Left lobe of liver (tissue), 2 donors: ENCODE results near the gene PALD1. TPM values are rescaled to one million over a fixed set of nuclear protein-coding genes. Genes with fewer than 3 reads are reported as not detected.
A peak's percentile ranks its signal among the peaks of the same experiment; 100 is the strongest.

Experiments used
- ATAC-seq: fragments of 200-7000 bp; cut with Tn5 transposase; one replicate; pipeline ENCODE4 v1.9.1; 2020; ENCODE audit warnings: mild to moderate bottlenecking, moderate library complexity
- DNase-seq: peaks from one replicate; pipeline ENCODE4 v3.0.0-alpha.2; 2020; ENCODE audit warnings: low spot score
- total RNA-seq: library from RNA; stranded (reverse); gene quantifications from one replicate; pipeline ENCODE4 v1.2.1, GENCODE V29; 2021
- donor health status: DM: no; HTN: no; CAD: no; lungs with moderate emphysema.
- donor health status: DM: no; HTN: yes; CAD: no.

PALD1 gene
- total RNA-seq, 1 donor from 2014 or later: 1.1 TPM

DNA sequence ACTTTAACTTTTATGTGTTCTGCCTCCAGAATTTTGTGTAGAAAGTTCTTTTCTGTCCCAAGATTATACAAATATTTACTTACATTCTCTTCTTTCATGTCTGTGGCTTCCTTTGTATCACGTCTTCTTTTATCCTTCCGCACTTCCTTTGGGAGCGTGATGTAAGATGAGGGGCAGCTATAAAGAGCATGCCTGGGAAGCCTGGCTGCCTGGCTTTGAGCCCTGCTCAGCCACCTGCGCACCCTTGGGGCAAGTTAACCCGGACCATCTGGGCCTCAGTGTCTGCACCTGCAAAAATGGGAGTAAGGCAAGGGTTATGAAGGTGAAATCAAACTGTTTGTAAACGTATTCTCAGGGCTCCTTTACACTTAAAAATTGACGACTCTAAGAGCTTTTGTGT, 25.2 kb downstream of the PALD1 start:
- ATAC-seq (no peak), DNase-seq (no peak)

DNA sequence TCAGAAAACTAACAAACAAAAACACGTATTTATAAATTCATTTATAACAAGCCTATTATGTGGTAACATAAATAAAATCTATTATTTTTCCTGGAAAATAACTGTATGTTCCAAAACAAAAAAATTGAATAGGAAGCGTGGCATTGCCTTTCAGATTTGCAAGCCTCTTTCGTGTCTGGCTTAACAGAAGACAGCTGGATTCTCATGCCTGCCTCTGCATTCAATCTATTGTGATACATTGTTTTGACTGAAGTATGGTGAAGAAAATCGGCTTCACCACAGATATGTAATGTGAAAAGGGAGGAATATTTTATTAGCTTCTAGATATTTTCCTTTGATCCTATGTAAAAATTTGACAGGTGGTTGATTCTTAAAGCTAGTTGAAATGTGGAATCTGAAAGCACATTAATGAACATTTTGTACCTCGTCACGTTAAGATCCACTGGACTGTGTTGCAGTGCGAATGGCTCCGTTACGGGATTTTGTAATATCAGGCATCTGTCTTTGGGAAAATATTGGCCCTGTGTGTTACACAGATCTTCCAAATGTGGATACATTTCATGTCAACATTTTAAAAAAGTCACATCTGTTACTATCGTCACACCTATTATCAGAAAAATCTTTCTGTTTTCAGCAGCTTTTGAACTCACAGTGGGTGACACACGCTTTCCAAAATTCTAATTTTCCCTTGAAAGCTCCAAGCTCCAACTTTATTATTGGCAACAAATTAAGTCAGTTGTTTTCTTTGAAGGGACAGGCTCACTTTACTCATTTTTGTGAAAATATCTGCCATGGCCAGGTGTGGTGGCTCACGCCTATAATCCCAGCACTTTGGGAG, 26.2 kb downstream of the PALD1 start:
- no peak for ATAC-seq
- no peak for DNase-seq

DNA sequence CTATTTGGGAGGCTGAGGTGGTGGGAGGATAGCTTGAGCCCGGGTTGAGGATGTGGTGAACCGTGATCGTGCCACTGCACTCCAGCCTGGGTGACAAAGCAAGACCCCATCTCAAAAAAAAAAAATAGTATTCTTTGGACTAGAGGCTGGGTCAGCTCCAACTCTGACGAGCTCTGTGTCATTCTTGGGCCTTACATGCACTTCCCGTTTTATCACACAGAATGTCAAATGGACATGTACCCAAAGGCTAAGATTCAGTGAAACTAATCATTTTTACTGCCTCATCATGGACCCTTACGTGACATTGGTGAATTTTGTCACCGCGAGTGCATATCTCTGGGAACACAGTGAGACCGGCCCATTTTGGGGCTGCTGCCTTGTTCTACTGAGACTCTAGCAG, 27.3 kb downstream of the PALD1 start:
- ATAC-seq (no peak), DNase-seq (no peak)

DNA sequence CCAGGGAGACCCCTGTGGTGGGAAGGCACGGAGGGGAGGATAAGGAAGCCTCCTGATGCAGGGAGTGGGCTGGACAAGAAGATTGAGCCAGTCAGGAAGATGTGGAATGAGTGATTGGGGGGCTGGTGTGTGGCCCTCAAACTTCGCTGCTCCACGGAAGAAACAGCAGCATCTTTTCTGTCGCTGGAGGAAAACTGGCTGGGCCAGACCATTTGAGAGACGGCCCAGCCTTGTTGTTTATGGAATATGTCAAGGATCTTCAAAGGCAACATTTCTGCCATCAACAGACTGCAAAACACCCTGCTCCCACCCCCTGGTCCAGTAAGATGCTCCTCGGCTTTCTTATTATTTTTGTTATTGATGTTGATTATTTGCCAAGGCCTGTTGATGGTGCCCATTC, 29.4 kb downstream of the PALD1 start:
- DNase-seq (no peak), ATAC-seq (no peak)

DNA sequence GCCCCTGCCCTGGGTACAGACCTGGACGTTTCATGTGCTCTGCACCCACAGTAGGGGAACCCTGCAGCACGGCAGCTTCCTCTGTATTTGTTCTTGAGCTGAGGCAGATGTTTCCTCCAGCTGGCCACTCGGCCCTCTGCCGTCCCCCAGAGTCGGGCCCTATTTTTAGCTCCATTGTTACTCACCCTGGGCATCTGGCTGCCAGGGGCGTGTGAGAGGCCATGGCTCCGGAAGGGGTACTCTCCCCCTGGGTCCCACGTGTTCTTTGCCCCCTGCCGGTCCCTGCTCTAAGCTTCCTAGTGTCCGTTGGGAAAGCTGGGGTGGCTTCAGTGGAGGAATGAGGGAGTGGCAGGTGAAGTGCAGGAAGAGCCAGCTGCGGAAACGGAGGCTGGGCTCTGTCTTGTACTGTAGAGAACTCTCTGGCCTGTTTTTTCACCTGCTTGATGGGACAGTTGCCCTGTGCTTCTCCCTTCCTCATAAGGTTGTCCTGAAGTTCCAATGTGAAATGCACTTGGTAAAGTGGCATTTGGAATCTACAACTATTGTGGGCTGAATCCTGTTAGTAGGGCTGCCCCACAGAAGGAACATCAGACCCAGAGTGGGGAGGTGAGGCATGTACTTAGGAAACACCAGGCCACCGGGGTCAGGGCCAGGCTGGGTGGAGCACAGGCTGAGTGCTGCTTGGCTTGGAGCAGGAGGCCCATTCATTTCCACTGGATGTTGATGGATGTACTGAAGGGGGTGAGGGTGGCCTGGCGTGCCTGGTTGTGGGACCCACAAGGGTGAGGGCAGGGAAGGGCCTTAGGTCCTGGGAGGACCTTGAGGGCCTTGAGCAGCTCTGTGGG, 30.6 kb downstream of the PALD1 start:
- ATAC-seq (peak; percentile 52), DNase-seq (no peak)

DNA sequence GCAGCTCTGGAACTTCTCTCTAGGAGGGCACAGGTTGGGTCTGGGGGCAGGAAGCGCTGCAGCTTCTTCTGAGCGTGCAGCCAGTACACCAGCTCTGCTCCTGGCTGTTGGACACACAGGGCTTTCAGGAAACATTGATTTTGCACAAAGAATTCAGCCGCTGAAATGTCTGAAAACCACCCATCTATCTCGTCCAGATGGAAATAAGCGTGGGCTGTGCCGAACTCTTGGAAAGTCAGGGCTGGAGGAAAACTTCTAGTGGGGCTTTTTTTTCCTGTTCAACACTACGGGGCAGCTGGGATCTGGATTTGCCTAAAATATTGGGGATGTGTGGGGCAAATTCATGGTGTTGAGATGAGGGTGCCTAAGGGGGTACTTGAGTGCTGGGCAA, 31.2 kb downstream of the PALD1 start:
- no peak for DNase-seq

DNA sequence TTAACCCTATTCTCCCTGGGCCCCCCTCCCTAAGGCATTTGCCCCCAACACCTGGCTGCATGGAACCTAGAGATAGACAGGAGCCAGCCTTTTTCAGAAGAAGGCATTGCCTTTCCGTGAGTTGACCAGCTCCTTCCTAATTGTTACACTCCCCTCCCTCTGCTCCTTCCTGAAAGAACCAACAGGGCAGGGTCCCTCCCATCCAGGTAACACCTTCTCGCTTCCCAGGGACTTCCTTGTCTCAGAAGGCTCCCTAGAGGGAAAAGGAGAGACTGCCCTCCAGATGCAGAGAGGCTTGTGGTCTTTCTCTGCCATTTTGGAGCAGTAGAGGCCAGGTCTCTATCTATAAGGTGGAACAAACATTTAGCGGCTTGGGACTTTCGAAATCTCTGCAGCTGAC, 31.9 kb downstream of the PALD1 start:
- ATAC-seq: no peak
- no peak for DNase-seq

More for the DNA sequence above, 31.2 kb downstream of the PALD1 start:
- ATAC-seq: no peak

DNA sequence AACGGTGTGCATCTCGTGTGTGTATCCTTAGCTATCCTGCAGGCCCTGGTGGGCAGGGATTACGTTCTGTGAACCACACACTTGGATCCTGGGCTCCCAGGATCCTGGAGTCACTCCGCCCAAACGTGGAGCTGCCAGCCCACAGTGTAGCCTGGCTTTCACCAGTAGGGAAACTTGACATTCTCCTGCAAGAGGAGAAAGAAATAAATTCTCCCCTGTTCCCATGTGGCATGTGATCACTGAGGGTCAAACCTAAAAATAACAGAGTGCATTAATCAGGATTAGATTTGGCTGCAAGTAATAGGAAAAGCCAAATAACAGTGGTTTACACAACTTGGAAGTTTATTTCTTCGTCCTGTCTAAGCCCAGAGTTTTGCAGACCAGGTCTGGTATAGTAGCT, 32.3 kb downstream of the PALD1 start:
- DNase-seq (no peak), ATAC-seq (no peak)

DNA sequence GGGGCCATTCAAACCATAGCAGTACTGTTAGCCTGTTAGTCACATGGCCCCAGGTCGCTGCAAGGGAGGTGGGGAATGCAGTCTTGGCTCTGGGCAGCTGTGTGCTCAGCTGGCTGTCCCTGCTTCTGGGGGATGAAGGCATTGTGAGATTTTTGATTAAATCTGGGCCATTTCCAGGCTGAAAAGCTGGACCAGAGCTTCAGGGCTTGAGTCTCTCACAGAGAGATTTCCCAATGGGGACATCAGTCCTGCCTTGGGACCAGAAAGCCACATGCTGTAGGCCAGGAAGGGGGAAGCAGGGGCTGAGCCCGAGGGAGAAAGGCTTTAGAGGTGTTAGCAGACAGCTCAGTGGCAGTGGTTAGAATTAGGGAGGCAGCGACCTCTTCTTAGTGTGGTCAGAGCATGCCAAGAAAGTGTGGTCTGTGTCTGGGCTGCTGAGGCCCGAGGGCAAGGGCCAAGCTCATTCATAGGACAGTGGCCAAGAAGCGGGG, 33.6 kb downstream of the PALD1 start:
- DNase-seq (no peak), ATAC-seq (no peak)

DNA sequence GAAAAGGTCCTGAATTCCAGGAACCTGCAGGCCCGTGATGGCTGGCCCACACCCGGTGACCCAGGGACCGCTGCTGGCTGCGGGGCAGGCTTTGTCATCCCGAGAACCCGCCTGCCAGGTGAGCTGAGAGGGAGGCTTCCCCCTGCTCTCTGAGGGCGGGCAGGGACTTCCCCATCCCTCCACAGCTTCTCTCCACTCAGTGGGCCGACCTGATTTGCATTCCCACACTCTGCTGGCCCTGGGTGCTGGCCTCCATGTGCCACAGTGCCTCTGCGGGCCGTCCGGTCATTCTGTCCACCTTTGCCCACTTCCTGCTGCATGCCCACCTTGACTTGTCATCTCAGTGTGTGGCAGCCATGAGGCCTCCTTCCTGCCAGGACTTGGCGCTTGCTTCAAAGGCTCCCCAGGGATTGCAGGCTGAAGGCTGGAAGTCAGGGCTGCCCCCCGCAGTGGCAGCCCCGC, 35.3 kb downstream of the PALD1 start:
- no peak for ATAC-seq
- DNase-seq: no peak

DNA sequence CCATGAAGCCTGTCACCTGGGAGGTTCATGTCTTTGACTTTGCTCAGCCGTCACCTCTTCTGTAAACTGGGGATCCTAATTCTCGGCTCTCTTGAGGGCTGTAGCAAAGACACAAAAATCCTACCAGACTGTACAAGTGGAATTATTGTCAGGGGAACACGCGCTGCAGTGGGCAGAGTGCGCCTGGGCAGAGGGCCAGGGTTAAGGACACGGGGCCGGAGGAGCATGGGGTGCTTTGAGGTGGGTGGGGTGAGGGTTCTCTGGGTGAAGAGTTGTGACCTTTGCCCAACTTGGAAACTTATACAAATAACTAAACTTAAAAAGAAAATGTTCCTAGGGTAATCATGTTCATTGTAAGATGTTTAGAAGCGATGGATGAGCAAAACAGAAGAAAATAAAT, 36.0 kb downstream of the PALD1 start:
- ATAC-seq (no peak), DNase-seq (no peak)

DNA sequence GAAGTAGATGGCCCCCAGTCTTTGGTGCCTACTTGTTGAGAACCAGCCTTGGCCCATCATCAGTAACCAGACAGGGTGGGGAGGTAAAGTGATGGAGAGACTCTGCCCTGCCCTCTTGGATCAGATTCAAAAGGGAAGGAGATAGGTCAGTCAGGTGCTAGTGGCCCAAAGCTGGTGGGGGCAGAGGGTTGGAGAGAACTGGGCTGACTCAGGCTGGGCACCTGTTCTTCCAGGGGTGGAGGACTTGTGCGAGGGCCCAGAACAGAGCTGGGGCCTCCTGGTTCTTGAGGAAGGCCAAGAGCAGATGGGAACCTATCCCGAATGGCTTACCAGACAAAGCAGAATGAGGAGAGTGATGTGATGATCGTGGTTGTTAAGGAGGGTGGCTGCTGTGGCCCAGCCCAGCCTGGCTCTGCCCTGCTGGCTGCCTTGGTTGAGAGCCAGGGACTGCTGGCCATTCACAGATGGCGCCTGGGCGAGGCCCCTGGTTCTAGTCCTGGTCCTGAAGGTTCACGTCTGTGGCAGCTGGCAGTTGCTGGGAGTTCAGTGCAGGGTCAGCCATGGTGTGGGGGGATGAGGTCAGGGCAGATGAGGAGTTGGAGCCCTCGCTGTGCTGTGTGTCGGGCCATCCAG, 36.6 kb downstream of the PALD1 start:
- DNase-seq (no peak), ATAC-seq (no peak)

DNA sequence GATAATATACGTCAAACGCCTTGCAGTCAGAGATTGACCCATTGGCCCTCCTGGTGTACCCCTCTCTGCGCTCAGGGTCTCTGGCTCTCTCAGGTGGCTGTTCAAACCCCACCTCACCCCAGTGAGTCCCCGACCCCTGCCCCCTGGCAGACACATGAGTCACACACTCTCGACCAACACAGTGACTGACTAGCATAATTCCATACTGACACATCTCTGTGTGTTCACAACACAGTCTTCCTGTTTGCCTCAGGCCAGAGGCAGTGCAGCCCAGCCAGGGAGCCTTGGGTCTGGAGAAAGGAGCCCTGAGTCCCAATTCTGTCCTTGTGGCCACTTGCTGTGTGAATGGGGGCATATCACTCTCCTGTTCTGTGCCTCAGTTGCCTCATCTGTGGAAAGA, 40.1 kb downstream of the PALD1 start:
- DNase-seq: no peak
- no peak for ATAC-seq

DNA sequence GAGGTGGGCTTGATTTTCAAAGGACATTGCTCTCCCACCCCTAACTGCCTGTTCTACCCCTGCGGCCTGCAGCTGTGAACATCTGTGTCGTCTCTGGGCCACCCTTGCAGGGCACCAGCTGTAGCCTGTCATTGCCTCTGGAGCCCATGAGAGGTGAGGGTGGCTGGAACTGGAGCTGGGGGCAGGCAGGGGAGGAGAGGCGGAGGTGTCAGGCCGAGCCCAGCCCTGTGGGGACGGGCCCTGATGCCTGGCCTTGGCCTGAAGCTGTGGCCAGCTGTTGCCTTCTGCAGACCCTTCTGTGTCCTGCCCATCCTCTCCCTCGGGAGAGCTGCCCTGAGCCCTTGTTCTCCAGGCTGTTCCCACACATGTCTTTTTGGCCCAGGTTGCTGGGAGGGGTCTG, 44.5 kb downstream of the PALD1 start:
- ATAC-seq: no peak
- no peak for DNase-seq

DNA sequence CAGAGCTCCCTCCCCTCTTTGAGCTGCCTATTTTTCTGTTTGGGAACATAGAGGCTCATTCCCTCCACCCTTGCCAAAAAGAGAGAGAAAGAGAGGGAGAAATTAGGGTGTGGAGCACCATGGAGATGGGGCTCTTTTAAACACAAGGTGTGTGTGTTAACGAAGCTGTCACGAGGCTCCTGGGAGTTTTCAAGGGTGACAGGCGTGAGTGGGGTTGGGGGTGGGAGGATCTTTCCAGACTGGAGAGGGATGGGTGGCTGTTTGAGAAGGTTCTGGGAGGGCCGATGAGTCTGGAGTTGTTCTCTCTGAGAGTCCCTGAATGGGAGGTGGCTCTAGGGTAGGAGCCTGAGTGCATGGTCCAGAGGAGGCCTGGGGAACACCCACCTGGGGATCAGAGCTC, 45.0 kb downstream of the PALD1 start:
- ATAC-seq (no peak), DNase-seq (no peak)

DNA sequence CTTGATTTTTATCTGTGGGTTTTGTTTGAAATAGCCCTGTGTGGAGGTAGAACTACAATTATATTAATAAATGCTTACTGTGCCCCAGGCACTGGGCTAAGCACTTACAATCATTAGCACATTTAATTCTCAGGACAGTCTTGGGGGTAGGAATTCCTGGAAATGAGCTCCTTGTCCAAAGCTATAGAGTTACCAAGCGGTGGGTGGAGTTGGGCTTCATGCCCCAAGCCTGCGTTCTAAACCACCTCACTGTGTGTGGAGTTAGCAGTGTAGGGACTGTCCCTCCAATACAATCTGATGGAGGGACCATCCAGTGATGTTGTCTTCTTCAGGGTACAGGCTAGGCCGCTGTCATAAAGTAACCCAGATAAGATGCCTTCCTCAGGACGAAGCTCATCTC, 49.7 kb downstream of the PALD1 start:
- no peak for DNase-seq
- ATAC-seq: no peak

DNA sequence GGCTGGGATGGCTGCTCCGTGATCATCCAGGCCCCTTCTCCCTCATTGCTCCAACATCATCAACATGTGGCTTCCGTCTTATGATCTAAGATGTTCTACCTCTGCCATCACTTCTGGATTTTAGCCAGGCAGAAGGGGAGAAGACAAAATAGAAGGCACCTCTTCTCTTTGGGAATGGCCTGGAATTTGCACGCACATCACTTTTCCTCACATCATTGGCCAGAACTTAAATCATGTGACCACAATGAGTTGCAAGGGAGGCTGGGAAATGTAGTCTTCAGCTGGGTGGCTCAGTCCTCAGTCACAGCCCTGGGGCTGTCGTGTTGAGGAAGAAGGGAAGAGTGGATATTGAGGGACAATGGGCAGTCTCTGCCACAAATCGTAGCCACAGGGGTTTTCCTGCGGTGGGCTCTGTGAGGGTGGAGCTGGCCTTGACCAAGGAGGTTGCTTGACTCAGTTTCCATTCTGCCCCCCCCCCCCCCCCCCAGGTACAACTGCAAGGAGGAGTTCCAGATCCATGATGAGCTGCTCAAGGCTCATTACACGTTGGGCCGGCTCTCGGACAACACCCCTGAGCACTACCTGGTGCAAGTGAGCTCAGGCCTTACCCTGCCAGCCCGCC, 50.3 kb downstream of the PALD1 start:
- ATAC-seq (peak; percentile 77), DNase-seq (no peak)

DNA sequence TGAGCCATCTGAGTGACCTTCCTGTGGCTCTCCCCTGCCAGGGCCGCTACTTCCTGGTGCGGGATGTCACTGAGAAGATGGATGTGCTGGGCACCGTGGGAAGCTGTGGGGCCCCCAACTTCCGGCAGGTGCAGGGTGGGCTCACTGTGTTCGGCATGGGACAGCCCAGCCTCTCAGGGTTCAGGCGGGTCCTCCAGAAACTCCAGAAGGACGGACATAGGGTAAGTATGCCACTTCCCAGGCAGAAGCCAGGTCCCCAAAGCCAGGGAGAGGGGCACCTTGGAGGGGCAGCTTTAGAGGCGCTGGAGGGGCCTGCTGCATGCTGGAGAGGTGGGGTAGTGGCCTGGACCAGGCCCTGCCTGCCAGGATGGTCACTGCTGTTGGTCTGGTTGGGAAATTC, 51.3 kb downstream of the PALD1 start:
- ATAC-seq (no peak), DNase-seq (no peak)

DNA sequence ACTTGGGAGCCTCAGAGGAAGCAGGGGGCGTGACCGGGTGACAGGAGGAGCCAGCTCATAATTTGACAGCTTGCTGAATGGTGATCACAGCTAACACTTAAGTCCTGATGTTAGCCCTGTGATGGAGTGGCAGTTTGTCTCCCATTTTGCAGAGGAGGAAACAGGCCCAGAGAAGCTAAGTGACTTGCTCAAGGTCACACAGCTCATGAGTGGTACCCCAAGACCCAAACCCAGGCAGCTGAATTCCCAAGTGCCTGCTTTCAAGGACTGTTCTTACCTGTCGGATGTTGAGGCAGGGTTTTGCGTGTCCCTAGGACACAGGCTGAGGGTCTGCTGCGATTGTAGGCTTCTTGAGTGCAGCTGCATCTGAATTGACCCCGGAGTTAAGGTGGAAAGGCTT, 51.7 kb downstream of the PALD1 start:
- no peak for ATAC-seq

DNA sequence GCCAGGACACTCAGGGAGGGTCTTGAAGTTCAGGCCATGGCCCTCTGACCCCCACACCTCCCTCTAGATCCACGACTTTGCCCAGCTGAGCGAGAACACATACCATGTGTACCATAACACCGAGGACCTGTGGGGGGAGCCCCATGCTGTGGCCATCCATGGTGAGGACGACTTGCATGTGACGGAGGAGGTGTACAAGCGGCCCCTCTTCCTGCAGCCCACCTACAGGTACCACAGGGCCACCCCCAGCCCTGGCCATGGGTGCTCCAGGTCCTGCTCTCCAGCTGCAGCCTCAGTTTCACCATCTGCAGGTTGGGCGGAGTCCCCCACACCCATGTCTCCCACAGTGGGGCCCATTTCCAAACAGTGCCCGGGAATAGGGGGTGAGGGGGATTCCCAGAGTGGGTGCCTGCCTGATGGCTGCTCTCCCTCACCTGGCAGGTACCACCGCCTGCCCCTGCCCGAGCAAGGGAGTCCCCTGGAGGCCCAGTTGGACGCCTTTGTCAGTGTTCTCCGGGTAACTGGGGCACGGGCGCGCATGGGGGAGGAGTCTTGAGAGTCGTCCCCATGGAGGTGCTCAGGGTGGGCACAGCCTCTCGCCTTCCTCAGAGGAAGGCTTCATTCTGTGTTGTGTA, 54.1 kb downstream of the PALD1 start:
- ATAC-seq: no peak
- DNase-seq: no peak

More for the DNA sequence above, 51.7 kb downstream of the PALD1 start:
- no peak for DNase-seq

DNA sequence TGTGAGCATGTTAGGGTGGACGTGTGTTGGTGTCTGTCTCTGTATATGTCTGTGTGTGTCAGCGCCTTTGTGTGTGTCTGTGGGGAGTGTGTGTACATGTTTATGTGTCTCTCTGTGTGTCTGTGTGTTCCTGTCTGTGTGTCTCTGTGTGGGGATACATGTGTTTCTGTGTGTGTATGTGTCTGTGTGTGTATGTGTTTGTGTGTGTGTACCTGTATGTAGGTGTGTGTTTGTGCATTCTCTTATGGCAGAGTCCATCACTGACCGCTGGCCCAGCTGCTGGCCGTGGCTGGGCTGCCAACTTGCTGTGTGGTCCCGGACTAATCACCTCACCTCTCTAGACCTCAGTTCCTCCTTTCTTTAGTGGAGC, 54.6 kb downstream of the PALD1 start:
- ATAC-seq (no peak), DNase-seq (no peak)
